ENCODE results near the gene NIPA2. TPM values are rescaled to one million over a fixed set of nuclear protein-coding genes. Genes with fewer than 3 reads are reported as not detected.

NIPA2 gene
- total and polyA plus RNA-seq, 2 of the 13 experiments (the other 11 are each of a cell fraction or from before 2014, with no cell fraction given) = 29.0 to 56.2 TPM

DNA sequence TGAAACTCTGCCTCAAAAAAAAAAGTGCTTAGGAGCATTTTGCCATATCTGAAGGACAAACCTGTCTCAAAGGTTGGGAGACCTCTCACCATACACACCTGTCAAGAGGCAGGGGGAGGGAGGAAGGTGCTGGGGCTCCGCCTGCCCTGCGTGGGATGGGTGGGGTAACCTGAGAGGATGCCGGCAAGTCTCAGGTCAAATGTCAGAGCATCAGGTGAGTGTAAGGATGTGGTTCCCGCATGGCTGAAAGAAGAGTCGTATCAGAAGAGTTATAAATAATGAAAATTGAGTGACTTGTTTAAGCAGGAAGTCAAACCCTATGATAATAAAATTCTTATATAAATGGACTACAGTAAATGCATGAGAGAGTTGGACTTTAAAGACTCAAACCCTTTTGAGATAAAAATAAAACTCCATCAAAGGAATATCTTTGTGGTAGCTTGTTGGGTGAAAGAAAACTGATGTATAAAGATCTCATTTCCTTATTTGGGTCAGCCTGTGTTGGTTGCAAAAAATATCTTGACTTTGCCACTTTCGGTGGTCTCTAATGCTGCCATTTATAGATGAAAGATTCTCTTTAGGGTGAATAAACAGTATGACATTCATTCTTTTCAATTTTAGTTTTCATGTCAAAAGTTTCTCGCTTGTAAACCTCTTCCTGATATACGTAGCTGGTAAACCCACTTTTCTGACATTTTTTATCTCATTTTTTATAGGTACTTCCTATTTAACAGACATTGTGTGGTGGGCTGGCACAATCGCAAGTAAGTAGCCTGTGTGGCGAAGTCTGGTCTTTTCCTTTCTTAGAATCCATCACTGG, 28.2 kb upstream of the NIPA2 start:
- H3K9ac ChIP-seq (ENCODE audit: insufficient read depth, low read depth, low read length) = no peak overlapping the region
- no peak overlapping the region for H3K27ac ChIP-seq (ENCODE audit: extremely low read length, insufficient read depth, low read length)
- peaks cover 7 to 25% of the 10 kb centered on the region in 2 experiments; a peak in 4 of 5 replicates for H3K36me3 ChIP-seq (replicated peaks in 1 of 2; ENCODE audit: control insufficient read depth in 1 of 2, insufficient read depth in 2 of 2, low read length in 2 of 2)
- H3K4me3 ChIP-seq (replicated peaks in 1 of 3; ENCODE audit: insufficient read depth in 1 of 3, low read depth in 2 of 3, low read length in 3 of 3) = no peak overlapping the region
- TF ChIP-seq NCOA1 (CRISPR knock-in tag; IDR thresholded peaks at IDR 0.05) (no peak), MTF1 (CRISPR knock-in tag; IDR thresholded peaks at IDR 0.05) (no peak), ZNF136 (CRISPR knock-in tag; IDR thresholded peaks at IDR 0.05; ENCODE audit: low read depth) (no peak), ZNF225 (CRISPR knock-in tag; IDR thresholded peaks at IDR 0.05) (no peak), ZNF101 (CRISPR knock-in tag; IDR thresholded peaks at IDR 0.05; ENCODE audit: borderline replicate concordance, low read depth) (no peak), ZNF460 (CRISPR knock-in tag; IDR thresholded peaks at IDR 0.05; ENCODE audit: borderline replicate concordance) (no peak), TCF7L2 (IDR thresholded peaks at IDR 0.05; ENCODE audit: low read depth, low read length) (no peak), FOXK2 (IDR thresholded peaks at IDR 0.05) (no peak), SP5 (CRISPR knock-in tag; IDR thresholded peaks at IDR 0.05; ENCODE audit: borderline replicate concordance, low read depth) (no peak)
- TF ChIP-seq, protein P1, sequence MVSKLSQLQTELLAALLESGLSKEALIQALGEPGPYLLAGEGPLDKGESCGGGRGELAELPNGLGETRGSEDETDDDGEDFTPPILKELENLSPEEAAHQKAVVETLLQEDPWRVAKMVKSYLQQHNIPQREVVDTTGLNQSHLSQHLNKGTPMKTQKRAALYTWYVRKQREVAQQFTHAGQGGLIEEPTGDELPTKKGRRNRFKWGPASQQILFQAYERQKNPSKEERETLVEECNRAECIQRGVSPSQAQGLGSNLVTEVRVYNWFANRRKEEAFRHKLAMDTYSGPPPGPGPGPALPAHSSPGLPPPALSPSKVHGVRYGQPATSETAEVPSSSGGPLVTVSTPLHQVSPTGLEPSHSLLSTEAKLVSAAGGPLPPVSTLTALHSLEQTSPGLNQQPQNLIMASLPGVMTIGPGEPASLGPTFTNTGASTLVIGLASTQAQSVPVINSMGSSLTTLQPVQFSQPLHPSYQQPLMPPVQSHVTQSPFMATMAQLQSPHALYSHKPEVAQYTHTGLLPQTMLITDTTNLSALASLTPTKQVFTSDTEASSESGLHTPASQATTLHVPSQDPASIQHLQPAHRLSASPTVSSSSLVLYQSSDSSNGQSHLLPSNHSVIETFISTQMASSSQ (IDR thresholded peaks at IDR 0.05; ENCODE audit: low read depth) = no peak
- TF ChIP-seq, protein P1 (CRISPR knock-in tag; IDR thresholded peaks at IDR 0.05; ENCODE audit: borderline replicate concordance) = no peak
- TF ChIP-seq, protein P2, sequence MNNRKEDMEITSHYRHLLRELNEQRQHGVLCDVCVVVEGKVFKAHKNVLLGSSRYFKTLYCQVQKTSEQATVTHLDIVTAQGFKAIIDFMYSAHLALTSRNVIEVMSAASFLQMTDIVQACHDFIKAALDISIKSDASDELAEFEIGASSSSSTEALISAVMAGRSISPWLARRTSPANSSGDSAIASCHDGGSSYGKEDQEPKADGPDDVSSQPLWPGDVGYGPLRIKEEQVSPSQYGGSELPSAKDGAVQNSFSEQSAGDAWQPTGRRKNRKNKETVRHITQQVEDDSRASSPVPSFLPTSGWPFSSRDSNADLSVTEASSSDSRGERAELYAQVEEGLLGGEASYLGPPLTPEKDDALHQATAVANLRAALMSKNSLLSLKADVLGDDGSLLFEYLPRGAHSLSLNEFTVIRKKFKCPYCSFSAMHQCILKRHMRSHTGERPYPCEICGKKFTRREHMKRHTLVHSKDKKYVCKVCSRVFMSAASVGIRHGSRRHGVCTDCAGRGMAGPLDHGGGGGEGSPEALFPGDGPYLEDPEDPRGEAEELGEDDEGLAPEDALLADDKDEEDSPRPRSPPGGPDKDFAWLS (CRISPR knock-in tag; IDR thresholded peaks at IDR 0.05; ENCODE audit: borderline replicate concordance) = no peak
- peaks cover 13% of the 10 kb centered on the region; the same call in 1 of the 2 replicates for H4K20me1 ChIP-seq (ENCODE audit: insufficient read depth, low read length)
- 96% methylated on average over 10 of the region's 10 CpGs for WGBS (ENCODE audit: low lambda C conversion rate)
- no peaks in the 10 kb centered on the region for H3K9me3 ChIP-seq (ENCODE audit: low read length)
- no TSS peak for BruUV-seq (replicated peaks)
- ATAC-seq (no peak), FAIRE-seq (no peak), DNase-seq (ENCODE audit: low spot score) (no peak)
- intact Hi-C loops (cut with micrococcal nuclease; ENCODE audit: unreplicated experiment) (no loop called here), in situ Hi-C loops (cut with HindIII; ENCODE audit: extremely low pct_ligation_motif_present, low pct_unique_long_range_greater_than_20kb) (no loop called here)
- ChIA-PET POLR2A (no interaction called here), CTCF (ENCODE audit: low intra/inter-chr PET ratio, low total read pairs) (no interaction called here)
- 0 out of 2 replicates have a peak, but pooled peaks cover 9% of the 10 kb centered on the region for H3K4me1 ChIP-seq (ENCODE audit: insufficient read depth, low read length)
- no peak overlapping the region for H3K4me2 ChIP-seq (ENCODE audit: low read depth, low read length)
- peaks cover 19% of the 10 kb centered on the region for H3K79me2 ChIP-seq (ENCODE audit: insufficient read depth, low read length)
- no peaks in the 10 kb centered on the region for H3K27me3 ChIP-seq (ENCODE audit: control insufficient read depth in 1 of 2, insufficient read depth in 2 of 2, low read length in 2 of 2)
- H2AFZ ChIP-seq (ENCODE audit: low read length) = no peak overlapping the region
